ENCODE data around the gene CBX8. TPM values are rescaled to one million over a fixed set of nuclear protein-coding genes. Genes with fewer than 3 reads are reported as not detected.

CBX8 gene
- total and polyA plus RNA-seq, 2 of the 13 experiments (the other 11 are each of a cell fraction or from before 2014, with no cell fraction given): 0.34 to 12.6 TPM

- TF ChIP-seq, protein P1, sequence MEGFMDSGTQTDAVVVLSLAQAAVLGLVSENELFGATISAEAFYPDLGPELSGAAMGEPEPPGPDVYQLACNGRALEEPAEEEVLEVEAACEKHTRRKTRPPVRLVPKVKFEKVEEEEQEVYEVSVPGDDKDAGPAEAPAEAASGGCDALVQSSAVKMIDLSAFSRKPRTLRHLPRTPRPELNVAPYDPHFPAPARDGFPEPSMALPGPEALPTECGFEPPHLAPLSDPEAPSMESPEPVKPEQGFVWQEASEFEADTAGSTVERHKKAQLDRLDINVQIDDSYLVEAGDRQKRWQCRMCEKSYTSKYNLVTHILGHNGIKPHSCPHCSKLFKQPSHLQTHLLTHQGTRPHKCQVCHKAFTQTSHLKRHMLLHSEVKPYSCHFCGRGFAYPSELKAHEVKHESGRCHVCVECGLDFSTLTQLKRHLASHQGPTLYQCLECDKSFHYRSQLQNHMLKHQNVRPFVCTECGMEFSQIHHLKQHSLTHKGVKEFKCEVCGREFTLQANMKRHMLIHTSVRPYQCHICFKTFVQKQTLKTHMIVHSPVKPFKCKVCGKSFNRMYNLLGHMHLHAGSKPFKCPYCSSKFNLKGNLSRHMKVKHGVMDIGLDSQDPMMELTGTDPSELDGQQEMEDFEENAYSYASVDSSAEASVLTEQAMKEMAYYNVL (CRISPR knock-in tag; IDR thresholded peaks at IDR 0.05; ENCODE audit: borderline replicate concordance): no peak; the same call in 1 of the 2 replicates
- TF ChIP-seq ZNF441 (CRISPR knock-in tag; IDR thresholded peaks at IDR 0.05; ENCODE audit: borderline replicate concordance) (0 out of 2 replicates have a peak, but pooled peaks have one; percentile 45), SPEN (CRISPR knock-in tag; IDR thresholded peaks at IDR 0.05; ENCODE audit: low read depth) (no peak), SMAD1 (CRISPR knock-in tag; IDR thresholded peaks at IDR 0.05; ENCODE audit: borderline replicate concordance, low read depth) (no peak), TCF12 (IDR thresholded peaks at IDR 0.05) (no peak), TCF12 (CRISPR knock-in tag; IDR thresholded peaks at IDR 0.05) (no peak), ZNF34 (CRISPR knock-in tag; IDR thresholded peaks at IDR 0.05; ENCODE audit: borderline replicate concordance) (no peak), KLF16 (CRISPR knock-in tag; IDR thresholded peaks at IDR 0.05) (peak in 1 of 2 experiments; percentile 79; a peak in 1 of 4 replicates), ZNF761 (CRISPR knock-in tag; conservative IDR thresholded peaks at IDR 0.05) (no peak), MIER3 (CRISPR knock-in tag; IDR thresholded peaks at IDR 0.05; ENCODE audit: borderline replicate concordance) (no peak; the same call in 1 of the 2 replicates), CCDC6 (CRISPR knock-in tag; IDR thresholded peaks at IDR 0.05) (no peak), NAIF1 (CRISPR knock-in tag; IDR thresholded peaks at IDR 0.05; ENCODE audit: borderline replicate concordance) (peak; percentile 63; the same call in 1 of the 2 replicates), ELF3 (CRISPR knock-in tag; IDR thresholded peaks at IDR 0.05) (peak; percentile 97), ZNF569 (CRISPR knock-in tag; IDR thresholded peaks at IDR 0.05; ENCODE audit: borderline replicate concordance) (0 out of 2 replicates have a peak, but pooled peaks have one; percentile 58), ZNF670 (CRISPR knock-in tag; IDR thresholded peaks at IDR 0.05; ENCODE audit: borderline replicate concordance) (no peak), RFX5 (IDR thresholded peaks at IDR 0.05; ENCODE audit: low read depth, low read length) (no peak), ZUFSP (CRISPR knock-in tag; IDR thresholded peaks at IDR 0.05; ENCODE audit: borderline replicate concordance) (no peak)
- TF ChIP-seq, protein P2, sequence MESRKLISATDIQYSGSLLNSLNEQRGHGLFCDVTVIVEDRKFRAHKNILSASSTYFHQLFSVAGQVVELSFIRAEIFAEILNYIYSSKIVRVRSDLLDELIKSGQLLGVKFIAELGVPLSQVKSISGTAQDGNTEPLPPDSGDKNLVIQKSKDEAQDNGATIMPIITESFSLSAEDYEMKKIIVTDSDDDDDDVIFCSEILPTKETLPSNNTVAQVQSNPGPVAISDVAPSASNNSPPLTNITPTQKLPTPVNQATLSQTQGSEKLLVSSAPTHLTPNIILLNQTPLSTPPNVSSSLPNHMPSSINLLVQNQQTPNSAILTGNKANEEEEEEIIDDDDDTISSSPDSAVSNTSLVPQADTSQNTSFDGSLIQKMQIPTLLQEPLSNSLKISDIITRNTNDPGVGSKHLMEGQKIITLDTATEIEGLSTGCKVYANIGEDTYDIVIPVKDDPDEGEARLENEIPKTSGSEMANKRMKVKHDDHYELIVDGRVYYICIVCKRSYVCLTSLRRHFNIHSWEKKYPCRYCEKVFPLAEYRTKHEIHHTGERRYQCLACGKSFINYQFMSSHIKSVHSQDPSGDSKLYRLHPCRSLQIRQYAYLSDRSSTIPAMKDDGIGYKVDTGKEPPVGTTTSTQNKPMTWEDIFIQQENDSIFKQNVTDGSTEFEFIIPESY (CRISPR knock-in tag; IDR thresholded peaks at IDR 0.05): no peak
- TF ChIP-seq, protein P3, sequence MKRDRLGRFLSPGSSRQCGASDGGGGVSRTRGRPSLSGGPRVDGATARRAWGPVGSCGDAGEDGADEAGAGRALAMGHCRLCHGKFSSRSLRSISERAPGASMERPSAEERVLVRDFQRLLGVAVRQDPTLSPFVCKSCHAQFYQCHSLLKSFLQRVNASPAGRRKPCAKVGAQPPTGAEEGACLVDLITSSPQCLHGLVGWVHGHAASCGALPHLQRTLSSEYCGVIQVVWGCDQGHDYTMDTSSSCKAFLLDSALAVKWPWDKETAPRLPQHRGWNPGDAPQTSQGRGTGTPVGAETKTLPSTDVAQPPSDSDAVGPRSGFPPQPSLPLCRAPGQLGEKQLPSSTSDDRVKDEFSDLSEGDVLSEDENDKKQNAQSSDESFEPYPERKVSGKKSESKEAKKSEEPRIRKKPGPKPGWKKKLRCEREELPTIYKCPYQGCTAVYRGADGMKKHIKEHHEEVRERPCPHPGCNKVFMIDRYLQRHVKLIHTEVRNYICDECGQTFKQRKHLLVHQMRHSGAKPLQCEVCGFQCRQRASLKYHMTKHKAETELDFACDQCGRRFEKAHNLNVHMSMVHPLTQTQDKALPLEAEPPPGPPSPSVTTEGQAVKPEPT (CRISPR knock-in tag; IDR thresholded peaks at IDR 0.05; ENCODE audit: low read depth): no peak
Measured at GRCh38 chr17:79776376-79777119, 20.3 kb downstream of the CBX8 start (continued).

Measured in HepG2 (cell line).